HEK293T (cell line): Measurements from ENCODE around the gene PACRG.

Experiments used
- CTCF ChIA-PET: fragments of 350-600 bp; formaldehyde crosslinking; extraction: SDS; loops from one replicate; lab custom pipeline; 2021; ENCODE audit warnings: antibody characterized with exemption, inconsistent platforms; lab: Yijun Ruan, JAX
- POLR2A ChIA-PET: fragments of 350-600 bp; formaldehyde crosslinking; extraction: SDS; loops from one replicate; lab custom pipeline; 2020; ENCODE audit warnings: antibody characterized with exemption, inconsistent platforms; lab: Yijun Ruan, JAX
- DNase-seq: peaks from one replicate; pipeline ENCODE4 v3.0.0; 2012; ENCODE audit warnings: mixed read lengths; ENCODE audit errors: extremely low spot score
- ARNT ChIP-seq: fragments of 450-650 bp; IDR thresholded peaks from 2 replicates; pipeline ENCODE4 v1.6.1; 2017; ENCODE audit warnings: mild to moderate bottlenecking
- BHLHE40 ChIP-seq: fragments of 450-650 bp; IDR thresholded peaks from 2 replicates; pipeline ENCODE4 v1.6.1; 2016; ENCODE audit warnings: mild to moderate bottlenecking, moderate library complexity, borderline replicate concordance
- CTBP1 ChIP-seq: fragments of 450-650 bp; IDR thresholded peaks from 2 replicates; pipeline ENCODE4 v1.6.1; 2016; ENCODE audit warnings: borderline replicate concordance
- ELF4 ChIP-seq: fragments of 450-650 bp; IDR thresholded peaks from 2 replicates; pipeline ENCODE4 v1.6.1; 2017; ENCODE audit warnings: antibody characterized with exemption
- FOXA1 ChIP-seq: fragments of 450-650 bp; IDR thresholded peaks from 2 replicates; pipeline ENCODE4 v1.6.1; 2016; ENCODE audit warnings: mild to moderate bottlenecking
- FOXK2 ChIP-seq: fragments of 450-650 bp; IDR thresholded peaks from 2 replicates; pipeline ENCODE4 v1.6.1; 2016; ENCODE audit warnings: mild to moderate bottlenecking
- FOXM1 ChIP-seq: fragments of 450-650 bp; IDR thresholded peaks from 2 replicates; pipeline ENCODE4 v1.6.1; 2017; ENCODE audit warnings: mild to moderate bottlenecking, borderline replicate concordance
- HDGF ChIP-seq: fragments of 450-650 bp; IDR thresholded peaks from 2 replicates; pipeline ENCODE4 v1.6.1; 2017; ENCODE audit warnings: antibody characterized with exemption, borderline replicate concordance
- L3MBTL2 ChIP-seq: fragments of 450-650 bp; conservative IDR thresholded peaks from 2 replicates; pipeline ENCODE4 v1.6.1; 2016; ENCODE audit warnings: mild to moderate bottlenecking
- LEF1 ChIP-seq: fragments of 450-650 bp; IDR thresholded peaks from 2 replicates; pipeline ENCODE4 v1.6.1; 2017; ENCODE audit warnings: mild to moderate bottlenecking, borderline replicate concordance
- SP1 ChIP-seq: fragments of 450-650 bp; IDR thresholded peaks from 2 replicates; pipeline ENCODE4 v1.6.1; 2017
- SUZ12 ChIP-seq: fragments of 450-650 bp; IDR thresholded peaks from 2 replicates; pipeline ENCODE4 v1.6.1; 2016; ENCODE audit warnings: mild to moderate bottlenecking
- TARDBP ChIP-seq: fragments of 450-650 bp; IDR thresholded peaks from 2 replicates; pipeline ENCODE4 v1.6.1; 2016
- ZNF384 ChIP-seq: fragments of 450-650 bp; IDR thresholded peaks from 2 replicates; pipeline ENCODE4 v1.6.1; 2016
- TF ChIP-seq, protein P1 (sequence below): fragments of 450-650 bp; IDR thresholded peaks from 2 replicates; pipeline ENCODE4 v1.6.1; 2016

The PACRG gene

DNA sequence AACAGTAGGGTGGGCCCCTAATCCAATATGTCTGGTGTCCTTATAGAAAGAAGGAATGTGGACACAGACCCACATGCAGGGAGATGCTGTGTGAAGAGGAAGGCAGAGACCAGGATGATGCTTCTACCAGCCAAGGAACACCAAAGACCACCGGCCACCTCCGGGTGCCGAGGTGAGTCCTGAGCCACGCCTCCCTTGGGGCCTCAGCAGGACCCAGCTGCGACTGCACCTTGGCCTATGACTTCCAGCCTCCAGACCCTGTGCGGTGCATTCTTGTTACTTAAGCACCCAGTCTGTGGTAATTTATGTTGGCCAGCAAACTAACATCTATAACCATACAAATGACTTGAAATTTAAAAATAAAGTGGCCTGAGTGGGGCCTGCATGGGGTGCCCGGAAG lies 607.3 kb downstream of the PACRG start:
- TF ChIP-seq FOXK2 (no peak), ZNF384 (no peak), TARDBP (no peak), LEF1 (no peak), ARNT (no peak), SP1 (no peak), FOXA1 (no peak), CTBP1 (no peak), HDGF (no peak)
- ChIA-PET CTCF (interaction anchor here (1.0 kb wide), 1 partner anchor 10 kb away, joined by 3 read pairs; no protein-coding TSS in a partner anchor), POLR2A (no interaction called here)
- no peak for DNase-seq

DNA sequence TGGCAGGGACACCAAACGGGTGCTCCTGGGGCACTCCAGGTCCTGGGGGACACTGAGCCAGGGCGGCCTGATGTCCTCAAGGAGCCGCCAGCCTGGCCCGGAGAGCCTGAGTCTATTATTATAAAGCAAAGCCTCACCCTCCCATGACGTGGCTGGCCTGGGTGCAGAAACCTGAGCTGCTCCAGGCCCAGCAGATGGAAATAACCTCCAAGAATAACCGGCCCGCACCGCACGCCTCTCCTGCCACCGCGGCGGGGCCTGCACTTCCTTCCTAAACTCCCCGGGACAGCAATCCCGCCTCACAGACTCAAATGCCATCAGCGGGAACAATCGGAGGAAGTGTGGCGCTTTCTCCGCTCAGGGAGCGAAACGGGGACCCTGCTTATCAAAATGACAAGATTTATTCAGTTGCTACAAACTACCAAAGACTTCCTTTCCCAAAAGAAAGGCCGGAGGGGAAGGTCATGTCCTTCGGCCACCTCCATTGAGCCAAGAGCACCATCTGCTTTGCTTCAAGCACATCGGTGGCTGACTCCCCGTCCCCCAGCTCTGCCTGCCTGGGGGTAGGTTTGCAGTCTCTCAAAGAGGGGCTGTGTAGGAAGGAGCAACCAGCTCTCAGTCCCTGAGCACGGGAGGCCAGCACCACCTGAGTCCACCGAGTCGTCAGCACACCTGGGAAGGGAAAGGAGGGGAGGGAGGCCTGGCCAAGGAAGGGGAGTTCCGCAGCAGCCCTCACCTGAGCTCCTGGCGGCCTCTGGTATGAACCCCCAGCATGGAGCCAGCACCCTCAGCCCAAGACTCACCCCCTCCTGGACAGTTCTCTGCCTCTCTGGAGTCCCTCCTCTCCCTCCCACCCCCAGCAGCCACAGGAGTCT lies 608.1 kb downstream of the PACRG start:
- no peak for DNase-seq
- POLR2A ChIA-PET, result no interaction called here
- CTCF ChIA-PET, result no interaction called here
- TF ChIP-seq ARNT (no peak), ZNF384 (no peak), HDGF (no peak), FOXM1 (no peak), BHLHE40 (no peak), FOXA1 (no peak), SP1 (no peak), ELF4 (no peak)
- TF ChIP-seq, protein P1, sequence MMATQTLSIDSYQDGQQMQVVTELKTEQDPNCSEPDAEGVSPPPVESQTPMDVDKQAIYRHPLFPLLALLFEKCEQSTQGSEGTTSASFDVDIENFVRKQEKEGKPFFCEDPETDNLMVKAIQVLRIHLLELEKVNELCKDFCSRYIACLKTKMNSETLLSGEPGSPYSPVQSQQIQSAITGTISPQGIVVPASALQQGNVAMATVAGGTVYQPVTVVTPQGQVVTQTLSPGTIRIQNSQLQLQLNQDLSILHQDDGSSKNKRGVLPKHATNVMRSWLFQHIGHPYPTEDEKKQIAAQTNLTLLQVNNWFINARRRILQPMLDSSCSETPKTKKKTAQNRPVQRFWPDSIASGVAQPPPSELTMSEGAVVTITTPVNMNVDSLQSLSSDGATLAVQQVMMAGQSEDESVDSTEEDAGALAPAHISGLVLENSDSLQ, result no peak

- POLR2A ChIA-PET, result no interaction called here
- DNase-seq, result no peak
- TF ChIP-seq LEF1, result no peak
- CTCF ChIA-PET, result no interaction called here
Observed at GRCh38 chr6:163336961-163337360, 609.2 kb downstream of the PACRG start.

- POLR2A ChIA-PET, result no interaction called here
- TF ChIP-seq L3MBTL2 (no peak), CTBP1 (no peak)
- DNase-seq, result no peak
- CTCF ChIA-PET, result no interaction called here
Observed at GRCh38 chr6:163337958-163338357, 610.2 kb downstream of the PACRG start.

DNA sequence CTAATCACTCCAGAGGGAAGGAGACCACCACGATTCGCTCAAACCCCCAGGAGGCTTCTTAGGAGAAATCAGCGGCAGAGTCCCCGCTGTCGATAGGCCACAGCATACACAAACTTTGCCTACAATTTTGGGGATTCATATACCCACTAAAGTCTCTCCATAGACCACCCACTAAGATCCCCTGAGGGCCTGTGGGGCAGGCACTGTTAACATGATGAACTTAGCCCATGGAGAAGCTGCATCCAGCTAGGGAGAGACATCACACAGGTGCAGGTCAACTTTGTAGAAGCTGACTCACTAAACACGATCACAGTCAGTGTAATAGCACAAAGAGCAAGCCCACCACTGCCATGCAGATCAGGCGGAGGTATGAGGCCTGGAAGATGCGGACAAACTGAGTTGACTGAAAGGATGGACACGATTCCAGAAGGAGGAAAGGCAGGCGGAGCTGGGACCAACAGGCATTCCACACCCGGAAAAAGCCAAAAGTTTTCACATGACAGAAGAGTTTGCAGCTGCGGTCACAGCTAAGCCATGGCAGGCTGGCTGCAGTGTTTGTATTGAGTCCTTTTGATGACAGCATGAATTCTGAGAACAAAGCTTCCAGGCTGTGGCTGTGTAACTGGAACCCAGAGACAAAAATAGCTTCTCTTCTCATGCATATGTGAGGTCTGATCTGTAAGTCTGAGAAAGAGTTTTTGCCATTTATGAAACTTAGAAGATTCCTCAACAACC lies 611.1 kb downstream of the PACRG start:
- DNase-seq, result no peak
- TF ChIP-seq ZNF384, result no peak
- TF ChIP-seq SP1, result no peak
- CTCF ChIA-PET, result no interaction called here
- POLR2A ChIA-PET, result no interaction called here

DNA sequence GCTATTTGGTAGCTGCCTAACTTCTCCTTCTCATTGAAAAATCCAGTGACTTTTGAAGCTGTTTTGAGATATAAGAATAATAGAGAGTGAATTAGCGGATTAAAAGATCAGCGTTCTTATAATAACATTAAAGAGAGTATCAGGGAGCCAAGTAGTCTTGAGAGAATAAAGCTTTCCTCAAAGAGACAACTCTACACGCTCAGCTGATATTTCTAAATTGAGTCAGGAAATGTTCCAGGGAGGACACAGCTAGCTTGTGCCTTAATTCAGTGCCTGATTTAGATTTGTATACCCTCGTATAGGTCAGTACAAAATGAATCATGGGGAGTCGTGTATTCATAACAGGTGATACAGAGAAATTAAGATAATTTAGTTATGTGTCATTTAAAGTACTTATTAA lies 611.7 kb downstream of the PACRG start:
- CTCF ChIA-PET, result no interaction called here
- no peak for DNase-seq
- no peak for TF ChIP-seq ELF4
- TF ChIP-seq FOXK2, result no peak
- no peak for TF ChIP-seq BHLHE40
- no peak for TF ChIP-seq CTBP1
- no peak for TF ChIP-seq SUZ12
- no peak for TF ChIP-seq FOXA1
- no peak for TF ChIP-seq TARDBP
- TF ChIP-seq L3MBTL2, result no peak
- TF ChIP-seq LEF1, result no peak
- TF ChIP-seq, protein P1, result no peak
- POLR2A ChIA-PET, result no interaction called here

DNA sequence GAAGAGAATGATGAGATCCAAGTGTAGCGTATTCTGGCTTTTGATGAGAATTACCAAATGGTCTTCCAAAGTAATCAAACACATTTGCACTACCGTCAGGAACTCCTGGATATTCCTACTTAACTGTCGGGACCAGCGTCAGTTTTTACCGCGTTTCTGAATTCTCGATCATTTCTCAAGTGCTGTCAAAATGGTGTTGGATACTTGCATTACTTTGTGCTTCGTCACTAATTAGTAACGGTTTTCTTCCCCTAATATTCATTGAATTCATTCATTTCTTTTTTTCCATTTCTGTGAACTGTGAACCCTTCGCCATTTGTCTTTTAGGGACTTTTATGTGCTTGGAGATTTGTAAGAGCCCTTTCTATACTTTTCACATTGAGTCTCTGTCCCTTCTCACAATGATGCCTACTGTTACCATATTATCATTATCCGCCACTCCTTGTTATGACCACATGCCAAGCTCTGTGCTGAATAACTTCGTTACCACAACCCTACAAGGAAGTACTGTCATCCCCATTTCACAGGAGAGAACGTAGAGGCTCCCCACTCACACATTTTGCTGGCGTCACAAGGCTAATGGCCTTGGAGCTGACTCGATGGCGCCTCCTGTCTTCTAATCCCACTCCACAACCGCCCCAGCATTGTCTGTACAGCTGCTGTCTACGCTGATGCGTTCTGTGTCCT lies 612.6 kb downstream of the PACRG start:
- POLR2A ChIA-PET, result no interaction called here

More for the DNA sequence above, 612.6 kb downstream of the PACRG start:
- TF ChIP-seq SP1 (no peak), ARNT (no peak), ELF4 (no peak), L3MBTL2 (no peak), FOXK2 (no peak), TARDBP (no peak), SUZ12 (no peak), HDGF (no peak)
- DNase-seq, result no peak
- CTCF ChIA-PET, result interaction anchor here (0.6 kb wide), 1 partner anchor 78 kb away, joined by 3 read pairs; no protein-coding TSS in a partner anchor
